Activated naive CD8-positive, alpha-beta T cell treated with anti-CD3 and anti-CD28 coated beads for 36 hours (primary cell): ENCODE measurements around the gene ADAMTS6. TPM values are rescaled to one million over a fixed set of nuclear protein-coding genes. Genes with fewer than 3 reads are reported as not detected.
"Not testable (repeated sequence)": the region's sequence is repeated elsewhere in the genome, so short reads cannot be mapped to it uniquely, and the experiment has no call there.

ENCODE experiments used
- DNase-seq: peaks from one replicate; pipeline ENCODE4 v3.0.0; 2021
- H3K27ac Mint-ChIP-seq: one replicate; pipeline ENCODE4 v1.8.0; 2022; ENCODE audit warnings: mild to moderate bottlenecking, moderate library complexity, mixed read lengths
- H3K27me3 Mint-ChIP-seq: one replicate; pipeline ENCODE4 v1.8.0; 2022; ENCODE audit warnings: mild to moderate bottlenecking, mixed read lengths
- H3K36me3 Mint-ChIP-seq: one replicate; pipeline ENCODE4 v1.8.0; 2021; ENCODE audit warnings: mild to moderate bottlenecking, mixed read lengths
- H3K4me1 Mint-ChIP-seq: one replicate; pipeline ENCODE4 v1.8.0; 2021; ENCODE audit warnings: mixed read lengths
- H3K4me3 Mint-ChIP-seq: one replicate; pipeline ENCODE4 v1.8.0; 2022; ENCODE audit warnings: mild to moderate bottlenecking, moderate library complexity, mixed read lengths
- H3K9me3 Mint-ChIP-seq: one replicate; pipeline ENCODE4 v1.8.0; 2022; ENCODE audit warnings: mixed read lengths
- total RNA-seq, 2 experiments: library from RNA; stranded (reverse); gene quantifications; one replicate each; pipeline ENCODE4 v1.2.3, GENCODE V29; 2021

Gene ADAMTS6
- total RNA-seq, 2 experiments from 2014 or later = 1.5 to 1.6 TPM

DNA sequence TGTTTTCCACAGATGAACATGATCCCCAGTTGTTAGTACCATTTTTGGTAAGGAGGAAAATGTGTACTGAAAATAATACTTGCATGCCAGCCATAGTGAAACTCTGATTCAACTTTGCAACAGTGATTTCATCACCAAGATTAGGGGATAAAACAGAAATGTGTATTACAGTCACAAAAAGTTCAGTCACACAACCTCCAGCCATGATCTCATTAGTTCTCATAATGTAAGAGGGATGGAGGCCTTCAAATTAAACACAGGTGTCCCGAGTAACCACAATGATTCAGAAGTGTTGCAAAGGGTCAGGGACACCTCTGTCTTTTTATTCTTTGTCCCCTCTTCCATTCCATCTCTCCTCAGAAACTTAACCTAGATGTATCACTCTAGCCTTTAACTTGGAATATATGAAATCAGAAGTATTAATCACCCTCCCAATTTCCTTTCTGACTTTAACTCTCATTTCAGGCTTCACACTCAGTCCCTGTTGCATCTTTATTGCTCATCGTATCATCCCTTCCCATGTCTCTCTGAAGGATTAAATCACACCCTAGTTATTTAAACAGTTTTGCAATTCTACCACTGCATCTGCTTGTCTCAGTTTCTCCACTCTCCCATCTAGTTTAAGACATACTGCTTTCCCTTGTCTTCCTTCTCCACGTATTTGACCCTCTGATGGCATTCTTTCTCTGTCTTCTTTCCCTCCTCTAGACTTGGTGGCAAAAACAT is 291.2 kb downstream of the ADAMTS6 start:
- Mint-ChIP-seq H3K36me3 (no peaks in the 10 kb centered on the region), H3K27me3 (no peaks in the 10 kb centered on the region), H3K4me1 (peaks cover 23% of the 10 kb centered on the region), H3K27ac (peak overlapping the region; percentile 65), H3K9me3 (no peaks in the 10 kb centered on the region), H3K4me3 (no peak overlapping the region)
- DNase-seq = peak; percentile 5

DNA sequence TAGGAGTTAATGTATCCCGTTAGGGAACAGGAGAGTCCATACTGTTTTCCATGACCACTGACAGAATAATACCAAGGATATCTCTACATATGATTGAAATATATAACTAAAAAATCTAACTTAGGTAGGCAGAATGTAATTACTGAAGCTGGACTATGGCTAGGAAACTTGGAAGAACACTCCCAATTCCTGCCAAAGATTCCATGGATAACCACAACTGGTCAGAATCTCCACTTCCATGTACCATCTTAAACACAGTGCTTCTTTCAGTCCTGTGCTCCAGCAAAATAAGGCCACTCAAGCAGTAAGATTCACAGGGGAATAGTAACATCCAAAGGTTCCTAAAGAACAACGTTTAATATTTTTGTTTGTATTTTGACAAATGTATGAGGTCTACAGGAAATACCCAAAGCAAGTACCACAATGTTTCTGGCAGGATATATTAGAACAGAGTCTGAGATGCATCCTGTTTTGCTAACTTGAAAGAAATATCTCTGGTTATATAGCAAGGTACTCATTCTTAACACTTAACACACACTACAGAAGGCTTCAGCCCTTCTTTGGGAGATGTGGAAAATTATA is 295.0 kb downstream of the ADAMTS6 start:
- Mint-ChIP-seq H3K27me3 (no peaks in the 10 kb centered on the region), H3K9me3 (no peaks in the 10 kb centered on the region), H3K4me1 (peaks cover 20% of the 10 kb centered on the region), H3K27ac (no peak overlapping the region), H3K4me3 (no peak overlapping the region), H3K36me3 (no peaks in the 10 kb centered on the region)
- DNase-seq = no peak

DNA sequence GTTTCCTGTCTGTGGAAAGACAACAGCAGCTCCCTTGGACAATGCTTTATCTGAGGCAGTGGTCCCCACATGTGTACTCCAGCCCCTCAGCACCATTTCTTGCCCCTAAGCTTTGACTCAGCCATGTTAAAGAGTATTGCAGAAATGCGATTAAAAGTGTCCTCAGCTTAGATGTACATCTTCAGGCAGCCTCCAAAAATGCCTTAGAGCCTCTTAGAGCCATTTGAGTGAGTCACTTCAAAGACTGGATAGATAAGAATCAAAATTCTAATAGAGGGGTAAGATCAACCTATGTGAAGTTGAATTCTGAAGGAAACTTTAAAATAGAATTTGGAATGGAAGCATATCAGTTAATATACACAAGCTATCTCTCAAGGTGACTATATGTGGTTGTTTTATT is 296.3 kb downstream of the ADAMTS6 start:
- Mint-ChIP-seq H3K4me1 (peaks cover 12% of the 10 kb centered on the region), H3K9me3 (no peaks in the 10 kb centered on the region), H3K27ac (no peak overlapping the region), H3K4me3 (no peak overlapping the region), H3K36me3 (no peaks in the 10 kb centered on the region), H3K27me3 (no peaks in the 10 kb centered on the region)
- no peak for DNase-seq

DNA sequence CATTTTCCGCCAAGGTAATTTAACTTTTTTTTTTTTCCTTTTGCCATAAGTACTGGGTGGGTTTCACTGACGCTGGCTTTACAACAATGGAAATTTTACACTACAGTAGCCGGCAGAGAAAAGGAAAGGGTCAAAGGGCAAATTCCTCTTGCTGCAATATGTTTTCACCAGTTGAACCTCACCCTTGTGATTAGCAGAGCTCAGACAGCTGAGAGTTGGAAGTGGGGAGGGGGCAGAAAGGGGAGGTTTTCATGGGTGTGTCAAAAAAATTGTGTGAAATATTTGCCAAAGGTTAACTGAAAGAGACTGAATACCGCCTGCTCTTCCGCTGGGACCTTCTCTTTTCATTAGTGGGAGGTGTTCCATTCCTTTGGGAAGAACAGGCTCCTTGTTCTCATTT is 296.9 kb downstream of the ADAMTS6 start:
- Mint-ChIP-seq H3K27me3 (no peaks in the 10 kb centered on the region), H3K4me3 (no peak overlapping the region), H3K9me3 (no peaks in the 10 kb centered on the region), H3K27ac (no peak overlapping the region), H3K36me3 (no peaks in the 10 kb centered on the region), H3K4me1 (peaks cover 8% of the 10 kb centered on the region)
- no peak for DNase-seq

DNA sequence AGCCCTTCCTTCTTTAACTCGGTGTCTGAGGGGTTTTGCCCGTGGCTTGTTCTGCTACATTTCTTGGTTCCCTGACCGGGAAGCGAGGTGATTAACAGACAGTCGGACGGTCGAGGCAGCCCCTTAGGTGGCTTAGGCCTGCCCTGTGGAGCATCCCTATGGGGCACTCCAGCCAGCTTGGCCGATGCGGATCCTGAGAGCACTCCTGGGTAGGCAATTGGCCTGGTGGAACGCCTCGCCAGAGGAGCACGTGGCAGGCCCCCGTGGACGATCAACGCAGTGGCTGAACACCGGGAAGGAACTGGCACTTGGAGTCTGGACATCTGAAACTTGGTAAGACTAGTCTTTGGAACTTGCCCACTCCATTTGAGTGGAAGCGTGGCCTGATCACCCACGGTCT is 307.5 kb downstream of the ADAMTS6 start:
- not testable (repeated sequence) for H3K27me3 Mint-ChIP-seq, DNase-seq, H3K4me3 Mint-ChIP-seq, H3K27ac Mint-ChIP-seq, H3K9me3 Mint-ChIP-seq
- H3K36me3 Mint-ChIP-seq = peaks cover 10% of the 10 kb centered on the region
- peaks cover 11% of the 10 kb centered on the region for H3K4me1 Mint-ChIP-seq

DNA sequence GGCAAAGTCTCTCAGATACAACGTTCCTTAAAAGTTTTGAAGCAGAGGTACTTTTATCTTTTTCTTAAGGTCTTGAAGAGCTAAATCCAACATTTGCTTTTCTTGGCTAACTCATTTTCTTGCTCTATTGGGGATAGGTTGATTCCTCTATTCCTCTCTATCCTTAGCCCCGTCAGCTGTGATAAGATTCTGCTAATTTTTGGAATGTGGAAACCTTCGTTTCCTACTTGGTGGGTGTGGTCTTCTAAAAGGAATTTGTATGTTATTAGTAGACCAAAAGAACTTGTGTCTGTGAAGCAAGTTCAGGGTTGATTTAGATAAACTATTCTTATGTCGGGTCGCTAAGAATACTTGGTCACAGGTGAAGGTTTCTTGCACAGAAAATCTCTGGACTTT is 308.6 kb downstream of the ADAMTS6 start:
- no peak for DNase-seq
- H3K27me3 Mint-ChIP-seq = no peaks in the 10 kb centered on the region
- H3K4me1 Mint-ChIP-seq = peaks cover 11% of the 10 kb centered on the region
- H3K4me3 Mint-ChIP-seq = no peak overlapping the region
- H3K9me3 Mint-ChIP-seq = no peaks in the 10 kb centered on the region
- no peak overlapping the region for H3K27ac Mint-ChIP-seq
- peaks cover 10% of the 10 kb centered on the region for H3K36me3 Mint-ChIP-seq

DNA sequence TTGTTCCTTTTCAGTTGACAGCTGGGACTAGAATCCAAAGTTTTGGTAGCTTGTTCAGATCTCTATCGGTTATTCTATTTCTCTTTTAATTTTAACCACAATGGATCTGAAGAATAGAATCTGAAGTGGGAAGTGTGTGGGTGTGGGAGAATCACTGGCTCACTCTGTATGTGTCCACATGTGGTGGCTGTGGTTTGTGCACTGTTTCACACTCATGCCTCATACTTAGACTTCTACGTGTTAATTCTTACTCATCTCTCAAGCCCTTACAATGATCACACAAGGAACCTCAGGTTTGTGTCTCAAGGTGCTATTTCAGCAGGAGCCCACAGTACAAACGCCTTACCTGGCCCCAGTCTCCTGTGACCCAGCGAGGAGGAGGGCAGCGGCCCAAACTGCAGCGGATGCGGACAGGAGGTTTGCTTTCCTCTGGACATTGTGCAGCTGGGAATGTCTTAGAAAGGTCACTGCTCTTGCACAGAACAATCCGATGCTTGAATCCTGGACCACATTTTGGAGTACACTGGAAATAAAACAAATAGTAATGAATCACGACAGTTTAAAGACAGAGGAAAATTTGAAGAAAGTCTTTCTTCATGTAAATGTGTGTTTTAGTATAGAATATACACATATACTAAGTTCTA is 309.1 kb downstream of the ADAMTS6 start:
- Mint-ChIP-seq H3K27ac (no peak overlapping the region), H3K27me3 (no peaks in the 10 kb centered on the region), H3K4me3 (no peak overlapping the region), H3K9me3 (no peaks in the 10 kb centered on the region), H3K4me1 (peaks cover 11% of the 10 kb centered on the region), H3K36me3 (peaks cover 10% of the 10 kb centered on the region)
- peak; percentile 66 for DNase-seq

DNA sequence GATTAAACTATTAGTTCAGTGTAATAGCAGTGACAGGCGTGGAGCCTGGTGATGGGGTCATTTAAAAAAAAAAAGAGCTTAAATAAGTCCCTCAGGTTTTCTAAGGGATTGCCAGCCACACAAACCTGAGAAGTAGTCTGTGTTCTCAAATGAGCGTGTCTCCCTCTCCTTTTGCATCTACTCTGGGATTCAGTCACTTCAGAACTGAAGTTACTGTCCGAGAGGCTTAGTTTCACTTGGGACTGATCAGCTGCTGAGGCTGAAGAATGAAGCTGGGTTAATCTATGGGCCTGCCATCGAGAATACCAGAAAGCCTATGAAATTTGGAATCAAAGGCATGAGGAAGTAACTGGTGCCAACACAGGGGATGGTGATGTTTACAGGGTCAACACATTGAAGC is 310.1 kb downstream of the ADAMTS6 start:
- Mint-ChIP-seq H3K9me3 (no peaks in the 10 kb centered on the region), H3K27ac (no peak overlapping the region), H3K4me1 (peaks cover 11% of the 10 kb centered on the region), H3K27me3 (no peaks in the 10 kb centered on the region), H3K36me3 (peaks cover 10% of the 10 kb centered on the region), H3K4me3 (no peak overlapping the region)
- no peak for DNase-seq

DNA sequence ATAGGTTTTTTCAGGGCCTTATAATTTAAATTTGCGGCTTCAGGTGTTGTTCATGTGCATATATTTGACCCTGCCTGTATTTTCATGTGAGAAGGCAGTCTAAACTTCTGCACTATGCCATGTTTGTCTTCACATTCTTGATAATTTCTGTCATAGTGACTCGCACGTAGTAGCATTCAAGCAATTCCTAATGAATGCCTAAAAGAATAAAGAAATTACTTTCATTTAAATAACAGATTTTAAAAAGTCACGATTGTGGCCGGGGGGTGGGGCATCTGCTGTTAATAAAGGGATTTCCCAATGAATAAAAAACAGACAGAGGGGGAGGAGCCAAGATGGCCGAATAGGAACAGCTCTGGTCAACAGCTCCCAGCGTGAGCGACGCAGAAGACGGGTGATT is 318.0 kb downstream of the ADAMTS6 start:
- H3K4me3 Mint-ChIP-seq = no peak overlapping the region
- peaks cover 3% of the 10 kb centered on the region for H3K36me3 Mint-ChIP-seq
- H3K27me3 Mint-ChIP-seq = no peaks in the 10 kb centered on the region
- H3K27ac Mint-ChIP-seq = no peak overlapping the region
- H3K9me3 Mint-ChIP-seq = no peaks in the 10 kb centered on the region
- H3K4me1 Mint-ChIP-seq = no peaks in the 10 kb centered on the region
- DNase-seq = no peak

DNA sequence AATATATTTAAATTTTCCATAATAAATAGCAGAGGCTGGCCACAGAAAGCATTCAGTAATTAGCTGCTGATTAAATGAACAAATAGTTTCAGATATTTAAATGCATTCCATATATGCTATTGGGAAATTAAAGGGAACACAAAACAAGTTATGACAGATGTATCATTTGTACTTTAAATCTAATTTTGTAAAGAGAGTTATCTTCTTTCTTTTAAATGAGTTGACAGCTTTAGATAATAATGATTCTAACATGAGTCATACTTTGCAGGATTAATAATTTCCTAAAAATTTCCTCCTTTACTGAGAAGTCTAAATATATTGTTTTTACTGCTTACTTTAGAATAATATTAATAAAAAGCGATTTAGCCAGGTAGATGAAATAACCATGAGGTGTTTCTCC is 320.1 kb downstream of the ADAMTS6 start:
- Mint-ChIP-seq H3K27me3 (no peaks in the 10 kb centered on the region), H3K36me3 (peaks cover 3% of the 10 kb centered on the region), H3K4me1 (peaks cover 4% of the 10 kb centered on the region)

DNA sequence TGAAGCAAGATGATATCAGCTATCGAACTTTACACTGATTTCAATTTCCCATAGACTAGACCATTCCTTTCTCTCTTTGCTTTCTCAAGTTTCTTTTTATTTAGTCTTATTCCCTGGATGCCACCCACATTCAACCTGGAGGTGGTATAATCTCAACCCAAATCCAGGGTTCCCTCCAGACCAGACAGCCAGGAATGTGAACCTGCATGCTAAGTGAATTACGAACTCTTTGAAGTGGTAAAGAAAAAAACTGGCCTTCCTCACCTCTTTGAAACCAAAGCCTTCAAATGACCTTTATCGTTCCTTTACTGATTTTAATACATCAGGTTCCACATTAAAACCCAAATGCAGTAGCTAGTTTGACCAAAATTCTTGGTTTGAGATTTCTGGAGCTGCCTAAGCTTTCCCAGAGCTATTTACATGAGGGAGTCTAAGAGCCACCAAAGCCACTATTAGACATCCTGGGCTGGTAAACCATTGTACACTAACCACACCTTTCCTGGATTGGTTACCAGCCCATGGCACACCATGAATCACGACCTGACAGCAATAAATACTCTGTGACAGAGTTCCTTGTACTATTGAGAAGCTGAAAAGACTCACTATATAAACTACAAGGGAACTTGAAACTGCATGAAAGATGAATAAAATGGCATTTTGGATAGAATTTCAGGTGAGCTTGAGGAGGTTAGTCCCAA is 323.7 kb downstream of the ADAMTS6 start:
- H3K9me3 Mint-ChIP-seq = no peaks in the 10 kb centered on the region
- no peak for DNase-seq
- no peaks in the 10 kb centered on the region for H3K27me3 Mint-ChIP-seq
- H3K4me1 Mint-ChIP-seq = peaks cover 4% of the 10 kb centered on the region
- peaks cover 3% of the 10 kb centered on the region for H3K36me3 Mint-ChIP-seq
- no peak overlapping the region for H3K27ac Mint-ChIP-seq
- H3K4me3 Mint-ChIP-seq = no peak overlapping the region

More for the DNA sequence above, 320.1 kb downstream of the ADAMTS6 start:
- Mint-ChIP-seq H3K27ac (no peak overlapping the region), H3K4me3 (no peak overlapping the region), H3K9me3 (no peaks in the 10 kb centered on the region)
- no peak for DNase-seq

DNA sequence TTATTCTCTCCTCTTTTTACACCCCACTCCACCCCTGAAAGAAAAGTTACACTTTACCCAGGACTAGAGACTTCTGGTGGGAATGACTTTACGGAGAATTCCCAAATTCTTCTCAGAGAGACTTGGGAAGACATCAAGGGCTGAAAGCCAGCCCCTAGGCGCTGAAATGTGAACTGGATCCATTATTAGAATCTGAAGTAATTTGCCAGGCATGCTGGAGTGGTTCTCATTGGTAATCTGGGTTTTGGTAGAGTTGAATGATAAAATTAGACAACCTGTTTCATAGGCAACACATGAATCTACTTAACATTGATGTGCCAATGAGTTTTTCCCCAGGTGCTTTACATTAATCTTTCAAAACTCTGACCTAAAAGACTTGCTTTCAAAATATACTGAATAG is 324.8 kb downstream of the ADAMTS6 start:
- peaks cover 4% of the 10 kb centered on the region for H3K4me1 Mint-ChIP-seq
- peaks cover 3% of the 10 kb centered on the region for H3K36me3 Mint-ChIP-seq
- no peak overlapping the region for H3K4me3 Mint-ChIP-seq
- no peaks in the 10 kb centered on the region for H3K9me3 Mint-ChIP-seq
- no peaks in the 10 kb centered on the region for H3K27me3 Mint-ChIP-seq
- no peak for DNase-seq
- no peak overlapping the region for H3K27ac Mint-ChIP-seq

DNA sequence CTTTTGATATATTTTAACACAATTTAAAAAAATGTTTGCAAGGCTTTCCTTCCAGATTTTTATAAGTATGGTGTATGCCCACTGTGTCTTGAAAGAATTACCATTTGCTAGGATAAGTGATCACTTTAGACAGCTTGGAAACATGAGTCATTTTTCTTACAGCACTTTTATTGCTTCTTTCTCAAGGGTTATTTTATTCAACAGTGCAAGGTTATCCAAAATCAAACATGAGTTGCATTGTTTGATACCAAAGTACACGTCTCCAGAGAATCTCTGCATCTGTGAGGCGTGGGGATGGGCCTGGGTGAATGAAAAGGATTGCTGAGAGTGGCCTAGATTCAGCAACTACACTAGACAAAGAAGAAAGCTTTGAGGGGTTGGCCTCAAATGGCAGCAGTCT is 329.6 kb downstream of the ADAMTS6 start:
- H3K4me1 Mint-ChIP-seq = no peaks in the 10 kb centered on the region
- H3K27ac Mint-ChIP-seq = no peak overlapping the region
- H3K9me3 Mint-ChIP-seq = no peaks in the 10 kb centered on the region

DNA sequence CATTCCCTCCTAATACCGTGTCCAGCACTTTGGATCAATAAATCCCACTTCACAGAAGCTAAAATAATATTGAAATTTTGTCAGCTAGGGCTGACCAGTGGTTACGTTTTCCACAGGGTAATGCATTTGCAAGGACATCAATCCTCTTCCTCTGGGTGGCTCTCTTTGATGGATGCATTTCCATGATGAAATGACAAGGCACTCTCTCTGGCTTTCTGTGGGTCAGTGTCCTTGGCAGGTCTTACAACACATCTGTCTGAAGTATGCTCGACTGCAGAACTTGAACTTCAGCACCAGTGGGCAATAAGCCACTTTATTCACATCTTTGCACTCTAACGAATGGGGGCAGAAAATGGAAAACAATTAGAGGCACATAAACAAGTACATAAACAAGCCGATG is 330.1 kb downstream of the ADAMTS6 start:
- DNase-seq = no peak
- H3K4me1 Mint-ChIP-seq = no peaks in the 10 kb centered on the region
- no peaks in the 10 kb centered on the region for H3K36me3 Mint-ChIP-seq
- H3K27me3 Mint-ChIP-seq = no peaks in the 10 kb centered on the region
- H3K9me3 Mint-ChIP-seq = no peaks in the 10 kb centered on the region
- no peak overlapping the region for H3K4me3 Mint-ChIP-seq
- H3K27ac Mint-ChIP-seq = no peak overlapping the region

More for the DNA sequence above, 329.6 kb downstream of the ADAMTS6 start:
- Mint-ChIP-seq H3K27me3 (no peaks in the 10 kb centered on the region), H3K4me3 (no peak overlapping the region), H3K36me3 (no peaks in the 10 kb centered on the region)
- no peak for DNase-seq

DNA sequence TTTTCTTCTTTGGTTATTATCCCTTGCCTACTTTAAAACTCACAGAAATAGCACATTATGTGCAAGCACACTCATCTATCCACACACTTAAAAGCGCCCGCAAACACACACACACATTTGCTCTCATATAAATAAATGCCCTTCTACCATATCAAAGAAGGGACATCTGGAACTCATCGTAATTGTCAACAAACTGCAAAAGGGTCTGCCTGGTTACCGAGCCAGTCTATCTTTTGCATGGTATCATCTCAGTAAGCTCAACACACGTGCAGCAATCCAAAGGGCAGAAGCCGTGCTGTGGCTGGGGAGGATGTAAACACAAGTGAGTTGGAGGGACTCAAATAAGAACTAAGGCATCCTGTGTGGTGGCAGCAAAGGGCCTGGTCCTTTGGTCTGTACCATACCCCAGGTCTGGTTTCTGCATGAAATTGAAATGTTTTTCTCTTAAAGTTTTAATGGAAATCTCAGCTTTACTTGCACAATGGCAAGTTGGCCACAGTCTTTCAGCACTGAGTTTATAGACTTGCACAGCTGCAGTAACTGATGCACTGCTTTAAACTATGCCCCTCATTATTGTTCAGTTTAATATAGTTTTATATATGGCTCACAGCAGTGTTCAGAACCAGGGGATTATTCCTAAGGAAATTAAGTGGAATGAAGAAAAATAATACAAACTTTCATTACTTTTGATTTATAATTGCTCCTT is 331.0 kb downstream of the ADAMTS6 start:
- H3K4me3 Mint-ChIP-seq = no peak overlapping the region
- H3K9me3 Mint-ChIP-seq = no peaks in the 10 kb centered on the region
- no peak overlapping the region for H3K27ac Mint-ChIP-seq
- H3K4me1 Mint-ChIP-seq = no peaks in the 10 kb centered on the region
- no peaks in the 10 kb centered on the region for H3K36me3 Mint-ChIP-seq
- H3K27me3 Mint-ChIP-seq = no peaks in the 10 kb centered on the region
- no peak for DNase-seq
